ENCODE measurements around the gene HOXD1.

GRCh38 chr2:176164611-176165369 lies 23.7 kb upstream of the HOXD1 start:
- TF ChIP-seq POLR2A (IDR thresholded peaks at IDR 0.05) (no peak), CTCF (IDR thresholded peaks at IDR 0.05 in 4 of 5, conservative IDR thresholded peaks at IDR 0.05 in 1 of 5) (no peak)

Data from gastrocnemius medialis (tissue), 4 donors.